GM12892 (cell line): ENCODE results near the gene RDH5.

Experiments
- DNase-seq: peaks from one replicate; pipeline ENCODE4 v3.0.0; 2011; ENCODE audit not compliant: insufficient read length
- FAIRE-seq: peaks from 2 replicates; lab custom pipeline; 2011; peaks lifted over from hg19 to GRCh38; lab: Jason Lieb, UNC
- POLR2A ChIP-seq: IDR thresholded peaks from 2 replicates; pipeline ENCODE4 v1.6.1; 2011; ENCODE audit warnings: low read depth, low read length, control low read depth
- POLR2AphosphoS5 ChIP-seq: IDR thresholded peaks from 2 replicates; pipeline ENCODE4 v1.6.1; 2011; ENCODE audit warnings: low read depth, low read length, control low read depth
- TAF1 ChIP-seq: IDR thresholded peaks from 2 replicates; pipeline ENCODE4 v1.6.1; 2011; ENCODE audit warnings: low read depth, mild to moderate bottlenecking, control low read depth, low read length, borderline replicate concordance

The RDH5 gene

DNA sequence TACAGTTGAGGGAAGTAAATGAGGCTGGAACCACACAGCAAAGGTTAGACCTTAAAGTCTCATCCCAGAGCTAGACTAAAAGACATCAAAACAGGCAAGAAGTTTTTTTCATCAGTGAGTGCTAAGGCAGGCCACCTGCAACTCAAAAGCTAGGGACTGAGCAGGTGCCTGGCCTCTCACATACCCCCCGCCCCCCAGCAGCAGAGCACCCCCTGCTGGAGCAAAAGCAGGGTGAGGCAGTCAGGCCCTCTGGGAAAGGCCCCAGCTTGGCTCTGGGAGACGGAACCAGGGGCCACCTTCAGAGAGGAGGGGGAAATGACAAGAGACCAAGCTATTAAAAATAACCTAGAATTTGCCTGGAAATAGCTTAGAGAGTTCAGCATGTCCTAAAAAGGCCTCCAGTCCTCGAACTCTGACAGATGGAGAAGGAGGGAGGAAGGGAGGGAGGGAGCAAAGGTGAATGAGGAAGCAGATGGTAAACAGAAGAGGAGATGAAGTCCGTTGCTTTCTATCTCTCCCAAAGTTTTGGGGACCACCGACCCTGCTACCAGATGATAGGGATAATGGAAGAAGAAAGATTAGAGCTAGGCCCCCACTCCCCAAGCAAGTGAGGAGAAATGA, 14.3 kb upstream of the RDH5 start:
- FAIRE-seq = no peak
- DNase-seq = no peak
- TF ChIP-seq TAF1 (no peak), POLR2A (no peak), POLR2AphosphoS5 (no peak)

GRCh38 chr12:55706568-55707218, 13.5 kb upstream of the RDH5 start:
- no peak for FAIRE-seq
- TF ChIP-seq TAF1 (no peak), POLR2A (no peak), POLR2AphosphoS5 (no peak)
- DNase-seq = no peak

DNA sequence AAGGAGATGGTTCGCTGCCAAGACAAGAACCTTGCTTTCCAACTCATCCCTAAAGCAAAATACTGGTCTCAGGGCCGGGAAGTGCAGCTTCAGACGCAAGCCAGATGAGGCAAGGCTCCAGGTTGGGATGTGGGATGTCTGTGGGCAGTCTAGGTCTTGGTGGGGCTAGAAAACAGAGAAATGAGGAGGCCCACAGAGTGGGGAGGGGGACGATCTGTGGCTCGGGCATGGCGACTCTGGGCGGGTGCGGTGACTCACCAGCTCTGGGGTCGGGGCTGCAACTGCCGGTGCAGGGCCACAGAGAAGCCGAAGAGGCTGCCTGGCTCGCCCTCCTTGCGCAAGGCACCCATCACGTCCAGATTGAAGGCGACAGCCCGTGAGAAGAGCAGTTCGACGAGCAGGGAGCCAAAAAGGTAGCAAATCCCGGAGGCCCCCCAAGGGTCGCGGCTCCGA, 12.9 kb upstream of the RDH5 start:
- FAIRE-seq (no peak), DNase-seq (no peak)
- TF ChIP-seq POLR2A (no peak), POLR2AphosphoS5 (no peak), TAF1 (no peak)

GRCh38 chr12:55707841-55708694, 12.1 kb upstream of the RDH5 start, which contains the start of gene ITGA7:
Gene ITGA7 (minus strand): TSS chr12:55707904. CDS start chr12:55707682, 222 bp downstream.
- TF ChIP-seq POLR2A (no peak), POLR2AphosphoS5 (no peak), TAF1 (no peak)
- no peak for FAIRE-seq
- peak; percentile 71 for DNase-seq

GRCh38 chr12:55708695-55709233, 11.4 kb upstream of the RDH5 start:
- TF ChIP-seq POLR2A (no peak), POLR2AphosphoS5 (no peak), TAF1 (no peak)
- DNase-seq (no peak), FAIRE-seq (no peak)

- TF ChIP-seq POLR2A = no peak
- TF ChIP-seq POLR2AphosphoS5 = no peak
- TF ChIP-seq TAF1 = no peak
- FAIRE-seq (no peak), DNase-seq (no peak)
These were observed 8.2 kb upstream of the RDH5 start for GRCh38 chr12:55711786-55712553.

DNA sequence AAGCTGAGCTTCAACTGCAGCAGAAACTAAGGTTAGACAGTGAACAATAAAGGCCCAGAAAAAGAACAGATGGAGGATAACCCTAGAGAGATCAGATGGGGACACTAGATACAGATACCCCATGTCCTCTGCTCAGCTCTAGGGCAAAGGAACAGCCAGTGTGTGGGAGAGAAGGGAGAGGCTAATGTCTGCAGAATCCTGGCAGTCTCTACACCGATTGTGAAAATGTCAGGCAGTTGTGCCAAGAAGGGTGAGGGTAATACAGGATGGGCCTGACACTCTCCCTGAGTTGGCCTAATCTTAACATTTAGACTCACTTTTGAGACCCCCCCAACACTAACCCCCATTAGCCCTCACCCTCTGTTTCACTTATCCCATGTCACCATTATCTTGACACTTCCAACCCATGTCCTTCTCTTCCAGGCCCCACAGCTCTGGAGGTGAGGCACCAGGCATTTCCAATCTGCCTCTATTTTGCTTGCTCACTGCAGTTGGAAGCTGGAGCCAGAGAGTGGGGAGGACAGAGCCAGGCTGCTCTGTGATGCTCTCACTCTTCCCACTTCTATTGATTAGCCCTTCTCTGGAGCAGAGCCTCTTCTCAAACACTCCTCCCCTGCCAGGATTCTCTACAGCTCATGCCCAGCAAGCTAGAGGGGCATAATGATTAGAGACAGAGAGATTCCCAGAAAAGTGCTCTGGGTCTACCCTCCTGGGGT, 7.3 kb upstream of the RDH5 start:
- DNase-seq (no peak), FAIRE-seq (no peak)
- no peak for TF ChIP-seq TAF1
- no peak for TF ChIP-seq POLR2A
- TF ChIP-seq POLR2AphosphoS5 = no peak

- no peak for FAIRE-seq
- no peak for TF ChIP-seq TAF1
- no peak for TF ChIP-seq POLR2A
- no peak for TF ChIP-seq POLR2AphosphoS5
These were observed 6.5 kb upstream of the RDH5 start for GRCh38 chr12:55713721-55714120.

DNA sequence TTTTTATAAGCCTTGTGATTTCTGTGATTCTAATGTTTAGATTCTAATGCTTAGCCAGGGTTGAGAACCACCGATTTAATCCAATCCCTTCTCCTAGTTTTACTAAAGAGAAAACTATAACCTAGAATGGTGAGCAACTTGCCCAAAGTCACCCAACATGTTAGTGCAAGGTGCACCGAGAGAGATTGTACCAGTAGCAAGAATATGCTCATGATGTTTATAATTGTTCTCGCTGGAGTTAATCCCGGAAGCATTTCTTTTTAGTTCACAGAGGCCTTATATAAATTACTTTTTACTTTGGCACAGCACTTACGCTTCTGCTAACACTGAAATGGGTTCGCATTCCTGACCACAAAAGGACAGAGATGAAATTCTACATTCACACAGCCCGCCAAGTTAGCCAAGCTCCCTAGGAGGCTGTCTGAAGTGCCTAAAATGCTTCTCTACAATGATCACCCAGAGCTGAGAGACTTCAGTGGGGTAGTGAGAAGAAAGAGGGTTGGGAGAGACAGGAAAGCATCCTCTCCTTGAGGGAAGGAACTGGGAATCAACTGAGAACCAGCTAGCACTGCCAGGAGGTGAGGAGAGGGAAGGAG, 4.9 kb upstream of the RDH5 start:
- FAIRE-seq (no peak), DNase-seq (no peak)
- no peak for TF ChIP-seq POLR2AphosphoS5
- no peak for TF ChIP-seq POLR2A
- TF ChIP-seq TAF1 = no peak

More at GRCh38 chr12:55713721-55714120, 6.5 kb upstream of the RDH5 start:
- DNase-seq = no peak

- DNase-seq = peak; percentile 97
- peak; percentile 85 for FAIRE-seq
- TF ChIP-seq TAF1 (peak; percentile 34; the same call in 1 of the 2 replicates), POLR2A (peak; percentile 52), POLR2AphosphoS5 (peak; percentile 44; the same call in 1 of the 2 replicates)
These were observed 4.2 kb upstream of the RDH5 start, which contains the start of gene BLOC1S1 for GRCh38 chr12:55715833-55716581. Gene BLOC1S1 (plus strand): TSS chr12:55716046. CDS start chr12:55716052, 6 bp downstream.
